NCI-H2196 treated with DMSO at 0.1 percent for 48 hours (cell line): ENCODE measurements around the gene AGPAT4.
"Not testable (repeated sequence)": the region's sequence is repeated elsewhere in the genome, so short reads cannot be mapped to it uniquely, and the experiment has no call there.

Experiments used
- DNase-seq: peaks from one replicate; lab custom pipeline; 2025; ENCODE audit not compliant: unreplicated experiment; lab: John Stamatoyannopoulos, UW

AGPAT4 gene

GRCh38 chr6:161207200-161207599 lies 66.7 kb downstream of the AGPAT4 start:
- no peak for DNase-seq

GRCh38 chr6:161204866-161205557 lies 68.8 kb downstream of the AGPAT4 start:
- DNase-seq: no peak

- DNase-seq: no peak
Measured at GRCh38 chr6:161200610-161201370, 73.1 kb downstream of the AGPAT4 start.

- DNase-seq: no peak
Measured at GRCh38 chr6:161199850-161200249, 74.0 kb downstream of the AGPAT4 start.

DNA sequence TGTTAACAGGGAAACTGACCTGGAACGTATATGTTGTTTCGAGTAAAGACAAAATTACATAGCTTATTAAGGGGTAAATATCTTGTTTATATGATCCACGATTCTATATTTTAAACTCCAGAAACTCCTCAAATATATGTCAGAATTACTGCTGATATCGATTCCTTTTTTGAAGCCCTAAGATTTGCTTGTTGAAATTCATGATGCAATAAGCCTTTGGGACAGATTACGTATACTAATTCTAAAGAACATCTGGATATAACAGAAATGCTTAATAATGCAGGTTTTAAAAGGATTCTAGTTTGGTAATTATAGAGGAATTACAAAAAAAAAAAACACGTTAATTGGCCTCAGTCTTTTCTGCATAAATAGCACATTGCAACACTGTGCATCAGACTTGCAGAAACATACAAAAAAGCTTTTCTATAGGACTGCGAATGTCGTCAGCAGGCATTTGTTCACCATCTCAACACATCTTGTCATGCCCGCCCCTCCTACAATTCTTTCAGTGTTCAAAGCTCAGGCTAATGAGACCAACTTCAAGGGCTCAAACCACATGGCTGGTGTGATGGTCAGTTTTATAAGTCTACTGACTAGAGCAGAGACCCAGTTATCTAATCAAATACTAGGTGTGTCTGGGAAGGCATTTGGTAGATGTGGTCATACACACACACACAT lies 74.9 kb downstream of the AGPAT4 start:
- no peak for DNase-seq

GRCh38 chr6:161198176-161198575 lies 75.7 kb downstream of the AGPAT4 start:
- no peak for DNase-seq

GRCh38 chr6:161195386-161195785 lies 78.5 kb downstream of the AGPAT4 start:
- DNase-seq: no peak

- DNase-seq: no peak
Measured at GRCh38 chr6:161194374-161194773, 79.5 kb downstream of the AGPAT4 start.

DNA sequence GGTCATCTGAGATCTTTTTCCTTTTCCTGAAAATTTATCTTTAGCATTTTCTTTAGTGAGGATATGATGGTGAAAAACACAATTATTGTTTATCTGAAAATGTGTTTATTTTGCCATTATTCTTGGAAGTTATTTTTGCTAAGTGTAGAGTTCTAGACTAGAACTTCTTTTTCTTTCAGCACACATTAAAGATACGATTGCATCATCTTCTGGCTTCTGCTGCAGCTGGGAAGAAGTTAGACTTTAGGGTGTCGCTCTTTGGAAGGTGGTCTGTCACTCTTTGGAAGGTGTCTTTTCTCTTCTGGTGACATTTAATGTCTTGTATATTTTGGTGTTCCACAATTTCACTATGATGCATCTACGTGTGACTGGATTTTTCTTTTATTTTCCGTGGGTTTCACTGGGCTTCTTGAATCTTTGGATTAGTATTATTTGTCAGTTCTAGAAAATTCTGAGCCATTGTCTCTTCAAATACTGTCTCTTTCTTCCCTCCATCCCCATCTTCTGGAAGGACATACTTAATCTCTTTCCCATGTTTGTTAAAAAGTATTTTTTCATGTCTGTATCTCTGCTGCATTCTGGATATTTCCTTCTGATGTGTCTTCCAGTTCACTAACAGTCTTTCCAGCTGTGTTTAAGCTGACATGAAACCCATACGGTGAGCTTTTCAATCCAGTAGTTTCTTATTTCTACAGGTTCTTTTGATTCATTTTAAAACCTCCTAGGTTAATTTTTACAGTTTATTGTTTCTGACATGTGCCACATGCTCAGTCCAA lies 81.0 kb downstream of the AGPAT4 start:
- DNase-seq: no peak

DNA sequence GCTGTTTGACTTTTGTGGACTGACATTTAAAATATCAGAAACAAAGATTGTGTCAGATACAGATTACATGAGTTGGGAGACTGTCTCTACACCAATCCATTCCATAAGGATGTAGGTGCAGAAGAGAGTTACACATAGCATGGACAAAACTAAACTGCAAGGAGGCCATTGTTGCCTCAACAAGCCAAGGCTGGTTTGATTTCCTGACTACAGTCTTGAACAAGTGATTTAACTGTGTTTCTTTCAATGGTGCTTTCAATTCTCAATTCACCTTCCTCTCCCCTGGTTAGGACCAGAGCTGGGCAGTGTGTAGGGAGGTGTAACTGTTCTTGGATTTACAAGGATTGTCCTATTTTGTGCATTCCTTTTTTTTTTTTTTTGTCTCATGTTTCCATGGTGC lies 82.2 kb downstream of the AGPAT4 start:
- DNase-seq: no peak

DNA sequence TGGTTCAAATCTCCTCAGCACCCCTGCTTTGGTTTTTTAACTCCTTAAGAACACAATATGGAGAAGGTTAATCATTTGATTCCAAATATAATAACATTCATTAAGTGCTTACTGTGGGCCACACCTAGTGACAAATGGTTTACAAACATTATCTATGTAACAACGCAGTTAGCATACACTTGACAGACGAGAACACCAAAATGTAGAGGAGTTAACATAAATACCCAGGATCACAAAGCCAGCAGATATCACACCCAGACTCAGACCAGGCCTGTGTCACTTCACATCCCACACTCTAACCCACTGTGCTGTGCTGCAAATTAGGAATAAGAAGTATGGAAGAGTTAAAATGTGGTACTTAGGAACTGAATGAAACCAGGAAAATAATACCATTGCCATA lies 82.9 kb downstream of the AGPAT4 start:
- DNase-seq: no peak

DNA sequence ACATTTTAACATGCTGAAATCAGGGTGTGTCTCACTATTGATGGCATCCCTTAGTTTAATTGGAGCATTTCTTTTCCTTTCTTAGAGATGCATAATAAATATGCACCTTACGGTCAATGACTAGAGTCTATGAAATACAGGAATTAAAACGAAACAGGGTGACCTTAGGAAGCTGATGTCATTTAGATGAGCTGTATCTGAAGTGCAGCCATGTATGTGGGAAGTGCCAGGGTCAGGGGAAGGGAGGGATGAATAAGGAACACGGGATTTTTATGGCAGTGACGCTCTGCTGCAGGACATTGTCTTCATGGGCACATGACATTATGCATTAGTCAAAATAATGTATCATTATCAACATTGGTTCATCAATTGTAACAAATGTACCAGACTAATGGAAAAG lies 84.0 kb downstream of the AGPAT4 start:
- DNase-seq: no peak

- DNase-seq: no peak
Measured at GRCh38 chr6:161188547-161189465, 85.1 kb downstream of the AGPAT4 start.

DNA sequence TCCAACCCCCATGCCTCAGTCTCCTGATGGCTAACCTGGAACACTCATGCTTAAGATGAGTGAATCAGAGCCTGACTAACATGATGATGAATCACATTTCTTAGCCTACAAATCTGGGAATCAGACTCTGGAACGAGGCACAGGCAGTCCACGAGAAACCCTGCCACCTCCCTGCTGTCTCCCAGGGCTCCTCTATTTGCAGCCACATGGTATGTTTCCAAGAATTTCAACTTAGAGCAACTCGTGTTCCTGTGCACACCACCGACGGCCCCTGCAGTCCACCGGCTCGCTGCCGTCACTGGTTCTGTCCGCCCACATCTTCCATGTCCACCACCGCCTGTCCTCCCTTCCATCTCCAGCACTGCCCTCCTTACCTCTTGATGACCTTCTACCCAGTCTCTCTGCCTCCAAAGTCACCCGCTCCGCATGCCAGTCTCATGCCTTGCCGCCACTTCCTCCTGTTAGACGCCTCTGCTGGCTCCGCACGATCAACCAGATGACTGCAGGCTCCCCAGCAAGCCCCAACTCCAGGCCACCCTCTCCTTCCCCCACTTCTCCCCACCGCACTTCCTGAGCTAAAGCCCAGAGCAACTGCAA lies 87.6 kb downstream of the AGPAT4 start:
- no peak for DNase-seq

DNA sequence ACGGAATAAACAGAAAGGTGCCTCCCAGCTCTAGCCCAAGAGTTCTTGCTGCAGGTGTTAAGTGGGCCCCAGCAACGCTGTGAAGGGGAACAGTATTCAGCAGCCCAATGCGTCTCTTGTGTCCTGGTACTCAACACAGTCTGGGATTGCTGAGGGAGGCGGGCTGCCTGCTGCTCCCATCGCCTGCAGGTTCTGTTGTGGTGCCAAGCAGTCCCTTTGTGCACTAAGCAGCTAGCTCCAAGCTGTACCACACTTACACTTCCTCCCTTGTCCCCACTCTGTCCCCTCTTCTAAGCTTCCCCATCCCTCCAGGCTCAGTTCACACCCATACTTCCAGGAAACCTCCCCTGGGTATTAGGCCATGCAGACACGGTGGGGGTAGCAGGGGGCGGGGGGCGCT lies 92.7 kb downstream of the AGPAT4 start:
- DNase-seq: no peak

DNA sequence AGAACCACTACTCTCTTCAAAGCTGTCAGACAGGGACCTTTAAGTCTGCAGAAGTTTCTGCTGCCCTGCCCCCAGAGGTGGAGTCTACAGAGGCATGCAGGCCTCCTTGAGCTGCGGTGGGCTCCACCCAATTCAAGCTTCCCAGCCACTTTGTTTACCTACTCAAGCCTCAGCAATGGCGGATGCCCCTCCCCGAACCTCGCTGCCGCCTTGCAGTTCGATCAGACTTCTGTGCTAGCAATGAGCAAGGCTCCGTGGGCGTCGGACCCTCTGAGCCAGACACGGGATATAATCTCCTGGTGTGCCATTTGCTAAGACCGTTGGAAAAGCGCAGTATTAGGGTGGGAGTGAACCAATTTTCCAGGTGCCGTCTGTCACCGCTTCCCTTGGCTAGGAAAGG lies 95.7 kb downstream of the AGPAT4 start:
- DNase-seq: not testable (repeated sequence)

- DNase-seq: not testable (repeated sequence)
Measured at GRCh38 chr6:161176428-161176827, 97.4 kb downstream of the AGPAT4 start.

DNA sequence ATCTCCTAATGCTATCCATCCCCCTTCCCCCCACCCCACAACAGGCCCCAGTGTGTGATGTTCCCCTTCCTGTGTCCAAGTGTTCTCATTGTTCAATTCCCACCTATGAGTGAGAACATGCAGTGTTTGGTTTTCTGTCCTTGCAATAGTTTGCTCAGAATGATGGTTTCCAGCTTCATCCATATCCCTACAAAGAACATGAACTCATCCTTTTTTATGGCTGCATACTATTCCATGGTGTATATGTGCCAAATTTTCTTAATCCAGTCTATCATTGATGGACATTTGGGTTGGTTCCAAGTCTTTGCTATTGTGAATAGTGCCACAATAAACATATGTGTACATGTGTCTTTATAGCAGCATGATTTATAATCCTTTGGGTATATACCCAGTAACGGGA lies 101.1 kb downstream of the AGPAT4 start:
- DNase-seq: not testable (repeated sequence)

DNA sequence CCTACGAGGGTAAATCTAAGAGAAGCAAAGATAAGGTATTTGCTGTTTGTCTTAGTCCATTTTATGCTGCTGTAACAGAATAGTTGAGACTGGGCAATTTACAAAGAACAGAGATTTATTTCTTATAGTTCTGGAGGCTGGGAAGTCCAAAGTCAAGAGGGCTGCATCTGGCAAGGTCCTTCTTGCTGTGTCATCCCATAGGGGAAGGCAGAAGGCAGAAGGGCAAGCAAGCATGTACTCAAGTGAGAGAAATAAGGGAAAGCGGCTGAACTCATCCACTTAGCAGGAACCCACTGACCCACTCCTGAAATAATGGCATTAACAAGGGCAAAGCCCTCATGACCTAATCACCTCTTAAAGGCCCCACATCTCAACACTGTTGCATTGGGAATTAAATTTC lies 102.7 kb downstream of the AGPAT4 start:
- DNase-seq: no peak

DNA sequence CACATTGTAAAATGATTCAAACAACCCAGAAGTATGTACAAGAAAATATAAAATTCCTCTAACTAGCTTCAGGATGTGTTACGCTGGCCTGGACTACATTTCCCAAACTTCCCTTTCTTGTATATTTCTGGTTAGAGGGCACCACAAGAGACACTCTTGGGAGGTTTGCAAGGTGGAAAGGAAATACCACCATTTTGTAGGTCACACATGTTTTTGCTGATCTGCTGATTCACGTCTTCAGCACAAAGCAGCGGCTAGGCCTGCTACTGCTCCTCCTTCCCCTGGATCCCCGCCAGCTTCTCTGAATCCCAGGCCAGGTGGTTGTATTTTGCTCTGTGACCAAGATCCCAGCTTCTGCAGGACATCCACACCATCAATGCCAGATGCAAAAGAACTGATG lies 104.2 kb downstream of the AGPAT4 start:
- peak; percentile 2 for DNase-seq
